MCF 10A (cell line): ENCODE data around the gene CARS2. TPM values are rescaled to one million over a fixed set of nuclear protein-coding genes. Genes with fewer than 3 reads are reported as not detected.

ENCODE experiments used
- BruUV-seq: library from RNA; stranded (reverse); fragments of 400-500 nt; replicated peaks from 2 replicates; lab custom pipeline; 2021; lab: Mats Ljungman, UMichigan
- CTCF ChIA-PET: fragments of 300-600 bp; sonication (Branson Sonifier 250); formaldehyde crosslinking; extraction: SDS; loops from one replicate; lab custom pipeline; 2021; ENCODE audit warnings: antibody characterized with exemption, inconsistent platforms; lab: Yijun Ruan, JAX
- POLR2A ChIA-PET: fragments of 300-600, 350-650 bp; sonication (Branson Sonifier 250); formaldehyde crosslinking; extraction: SDS; loops from one replicate; lab custom pipeline; 2020; ENCODE audit warnings: antibody characterized with exemption, inconsistent platforms; lab: Yijun Ruan, JAX
- DNase-seq: peaks from one replicate; pipeline ENCODE4 v3.0.0-alpha.2; 2018; ENCODE audit not compliant: unreplicated experiment
- H3K27ac Mint-ChIP-seq: one replicate; pipeline ENCODE4 v1.8.0; 2022; ENCODE audit warnings: mild to moderate bottlenecking, low read depth, mixed read lengths; ENCODE audit not compliant: unreplicated experiment
- H3K27me3 Mint-ChIP-seq: one replicate; pipeline ENCODE4 v1.8.0; 2022; ENCODE audit warnings: mixed read lengths; ENCODE audit not compliant: insufficient read depth, unreplicated experiment
- H3K36me3 Mint-ChIP-seq: one replicate; pipeline ENCODE4 v1.8.0; 2022; ENCODE audit warnings: mild to moderate bottlenecking, moderate library complexity, mixed read lengths; ENCODE audit not compliant: insufficient read depth, unreplicated experiment
- H3K4me1 Mint-ChIP-seq: one replicate; pipeline ENCODE4 v1.8.0; 2022; ENCODE audit warnings: mixed read lengths; ENCODE audit not compliant: insufficient read depth, unreplicated experiment
- H3K4me3 Mint-ChIP-seq: one replicate; pipeline ENCODE4 v1.8.0; 2022; ENCODE audit warnings: mild to moderate bottlenecking, moderate library complexity, mixed read lengths; ENCODE audit not compliant: unreplicated experiment
- H3K9me3 Mint-ChIP-seq: one replicate; pipeline ENCODE4 v1.8.0; 2022; ENCODE audit warnings: mixed read lengths; ENCODE audit not compliant: unreplicated experiment
- intact Hi-C: fragments of 100-400 bp; cut with micrococcal nuclease; formaldehyde crosslinking; loops from 2 replicates; pipeline ENCODE4 v1.14.1; 2022
- total RNA-seq: library from RNA; stranded (reverse); gene quantifications from 2 replicates; pipeline ENCODE4 v1.2.3, GENCODE V29; 2022
- TF ChIP-seq, protein P1 (sequence below): fragments of 200-600 bp; IDR thresholded peaks from one replicate; pipeline ENCODE4 v1.8.0; 2022; ENCODE audit warnings: antibody characterized with exemption, mild to moderate bottlenecking; ENCODE audit not compliant: unreplicated experiment

CARS2 gene
- total RNA-seq, 1 experiment from 2014 or later: 104 TPM

DNA sequence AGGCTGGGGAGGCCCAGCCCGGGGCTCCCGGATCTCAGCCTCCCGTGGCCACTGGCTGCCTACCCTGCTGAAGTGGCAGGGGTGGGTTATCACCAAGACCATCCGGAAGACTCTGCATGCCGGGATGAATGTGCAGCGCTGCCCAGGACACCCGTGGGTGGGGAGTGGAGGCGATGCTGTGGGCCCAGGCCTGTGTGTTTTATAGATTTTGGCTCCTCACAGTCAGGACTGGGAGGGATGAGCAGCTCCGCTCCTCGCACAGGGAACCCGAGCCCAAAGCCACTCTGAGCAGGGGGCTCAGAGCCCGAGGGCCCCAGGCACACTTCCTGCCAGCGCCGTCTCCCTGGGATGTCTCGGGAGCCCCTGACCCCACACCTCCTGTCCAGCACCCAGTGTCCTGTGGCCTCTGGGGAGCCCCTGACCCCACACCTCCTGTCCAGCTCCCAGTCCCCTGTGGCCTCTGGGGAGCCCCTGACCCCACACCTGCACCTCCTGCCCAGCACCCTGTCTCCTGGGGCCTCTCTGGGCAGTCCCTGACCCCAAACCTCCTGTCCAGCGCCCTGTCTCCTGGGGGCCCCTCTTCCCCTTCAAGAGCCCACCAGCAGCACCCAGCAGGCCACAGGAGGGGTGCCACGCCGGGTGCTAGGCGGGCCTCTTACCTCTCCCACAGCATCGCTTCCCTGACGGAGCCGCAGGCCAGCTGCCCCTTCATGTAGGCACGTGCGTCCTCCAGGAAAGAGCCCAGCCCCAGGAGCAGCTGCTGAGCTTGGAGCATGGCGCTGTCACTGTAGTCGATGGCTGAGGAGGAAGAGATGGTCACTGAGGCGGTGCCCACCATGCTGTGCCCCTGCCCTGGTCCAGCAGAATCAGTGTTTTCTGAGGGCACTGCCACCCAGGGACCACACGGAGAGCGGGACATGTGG lies 59.2 kb downstream of the CARS2 start:
- no peaks in the 10 kb centered on the region for H3K4me1 Mint-ChIP-seq
- BruUV-seq: no TSS peak
- H3K9me3 Mint-ChIP-seq: no peaks in the 10 kb centered on the region
- peaks cover 73% of the 10 kb centered on the region for H3K36me3 Mint-ChIP-seq
- no peak overlapping the region for H3K4me3 Mint-ChIP-seq
- no peak for DNase-seq
- TF ChIP-seq, protein P1, sequence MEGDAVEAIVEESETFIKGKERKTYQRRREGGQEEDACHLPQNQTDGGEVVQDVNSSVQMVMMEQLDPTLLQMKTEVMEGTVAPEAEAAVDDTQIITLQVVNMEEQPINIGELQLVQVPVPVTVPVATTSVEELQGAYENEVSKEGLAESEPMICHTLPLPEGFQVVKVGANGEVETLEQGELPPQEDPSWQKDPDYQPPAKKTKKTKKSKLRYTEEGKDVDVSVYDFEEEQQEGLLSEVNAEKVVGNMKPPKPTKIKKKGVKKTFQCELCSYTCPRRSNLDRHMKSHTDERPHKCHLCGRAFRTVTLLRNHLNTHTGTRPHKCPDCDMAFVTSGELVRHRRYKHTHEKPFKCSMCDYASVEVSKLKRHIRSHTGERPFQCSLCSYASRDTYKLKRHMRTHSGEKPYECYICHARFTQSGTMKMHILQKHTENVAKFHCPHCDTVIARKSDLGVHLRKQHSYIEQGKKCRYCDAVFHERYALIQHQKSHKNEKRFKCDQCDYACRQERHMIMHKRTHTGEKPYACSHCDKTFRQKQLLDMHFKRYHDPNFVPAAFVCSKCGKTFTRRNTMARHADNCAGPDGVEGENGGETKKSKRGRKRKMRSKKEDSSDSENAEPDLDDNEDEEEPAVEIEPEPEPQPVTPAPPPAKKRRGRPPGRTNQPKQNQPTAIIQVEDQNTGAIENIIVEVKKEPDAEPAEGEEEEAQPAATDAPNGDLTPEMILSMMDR: no peak
- POLR2A ChIA-PET: interaction anchor here (0.7 kb wide), 1 partner anchor 57 kb away, joined by 5 read pairs; no protein-coding TSS in a partner anchor
- intact Hi-C loops: no loop called here
- CTCF ChIA-PET: no interaction called here
- no peak overlapping the region for H3K27ac Mint-ChIP-seq
- H3K27me3 Mint-ChIP-seq: no peaks in the 10 kb centered on the region

DNA sequence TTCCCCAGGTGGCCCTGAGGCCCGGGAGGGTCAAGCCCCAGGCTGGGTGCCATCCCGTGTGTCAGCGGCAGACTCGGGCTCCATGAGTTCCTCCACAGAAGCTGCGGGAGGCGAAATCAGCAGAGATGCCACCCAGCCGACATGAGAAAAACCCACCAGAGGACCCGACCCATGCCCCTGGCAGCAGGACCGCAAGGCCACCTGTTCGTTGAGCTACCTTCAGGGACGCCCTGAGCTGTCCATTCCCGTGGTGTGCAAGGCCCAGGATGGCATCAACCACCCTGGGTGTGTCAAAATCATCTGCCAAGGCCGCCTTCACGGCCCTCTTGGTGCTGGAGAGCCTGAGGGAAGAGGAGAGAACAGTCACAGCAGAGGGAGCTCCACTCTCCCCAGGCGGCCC lies 60.2 kb downstream of the CARS2 start:
- POLR2A ChIA-PET: interaction anchor here (0.6 to 0.7 kb wide), 3 partner anchors 9 to 56 kb away, joined by 3 to 5 read pairs (median 4); no protein-coding TSS in a partner anchor
- Mint-ChIP-seq H3K4me1 (no peaks in the 10 kb centered on the region), H3K9me3 (no peaks in the 10 kb centered on the region), H3K36me3 (peaks cover 75% of the 10 kb centered on the region), H3K27me3 (no peaks in the 10 kb centered on the region), H3K27ac (no peak overlapping the region), H3K4me3 (no peak overlapping the region)
- DNase-seq: no peak
- CTCF ChIA-PET: interaction anchor here (0.5 to 0.7 kb wide), 3 partner anchors 12 to 20 kb away, joined by 3 to 5 read pairs (median 3); no protein-coding TSS in a partner anchor
- intact Hi-C loops: no loop called here
- TF ChIP-seq, protein P1: no peak
- no TSS peak for BruUV-seq

DNA sequence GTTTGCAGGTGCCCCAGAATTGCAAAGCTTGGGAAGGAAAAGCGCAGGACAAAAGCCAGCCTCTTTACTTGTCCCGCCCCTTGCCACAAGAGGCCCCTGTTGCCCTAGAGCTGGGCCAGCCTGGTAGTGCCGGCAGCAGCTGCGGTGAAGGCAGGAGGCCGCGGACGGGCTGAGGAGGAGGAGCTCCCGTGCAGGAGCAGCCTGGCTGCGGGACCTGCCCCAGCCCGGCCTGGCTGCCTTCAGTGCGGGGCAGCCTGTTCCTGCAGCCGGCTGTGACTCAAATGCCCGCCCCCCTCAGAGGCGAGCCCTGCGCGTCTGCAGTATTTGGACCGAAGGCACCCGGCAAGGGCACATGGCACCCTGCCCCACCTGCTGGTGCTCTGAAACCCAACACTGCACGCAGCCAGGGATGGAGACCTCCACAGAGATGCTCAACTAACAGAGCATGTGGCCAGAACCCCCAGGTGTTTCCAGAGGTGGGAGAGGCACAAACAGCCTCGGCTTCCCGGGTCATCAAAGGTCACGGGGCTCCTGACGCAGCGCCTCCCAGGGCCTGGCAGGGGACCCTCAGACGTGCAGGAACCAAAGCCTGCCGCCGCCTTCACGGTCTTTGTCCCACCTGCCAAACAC lies 60.9 kb downstream of the CARS2 start:
- H3K4me3 Mint-ChIP-seq: no peak overlapping the region
- POLR2A ChIA-PET: interaction anchor here (0.6 to 0.7 kb wide), 2 partner anchors 9 to 26 kb away, joined by 3 to 4 read pairs; no protein-coding TSS in a partner anchor
- no peaks in the 10 kb centered on the region for H3K4me1 Mint-ChIP-seq
- no TSS peak for BruUV-seq
- CTCF ChIA-PET: interaction anchor here (0.5 to 0.8 kb wide), 4 partner anchors 11 to 51 kb away, joined by 3 to 5 read pairs (median 4); no protein-coding TSS in a partner anchor
- intact Hi-C loops: no loop called here
- H3K27me3 Mint-ChIP-seq: no peaks in the 10 kb centered on the region
- no peaks in the 10 kb centered on the region for H3K9me3 Mint-ChIP-seq
- no peak for DNase-seq
- H3K27ac Mint-ChIP-seq: no peak overlapping the region
- peaks cover 75% of the 10 kb centered on the region for H3K36me3 Mint-ChIP-seq
- TF ChIP-seq, protein P1: no peak

DNA sequence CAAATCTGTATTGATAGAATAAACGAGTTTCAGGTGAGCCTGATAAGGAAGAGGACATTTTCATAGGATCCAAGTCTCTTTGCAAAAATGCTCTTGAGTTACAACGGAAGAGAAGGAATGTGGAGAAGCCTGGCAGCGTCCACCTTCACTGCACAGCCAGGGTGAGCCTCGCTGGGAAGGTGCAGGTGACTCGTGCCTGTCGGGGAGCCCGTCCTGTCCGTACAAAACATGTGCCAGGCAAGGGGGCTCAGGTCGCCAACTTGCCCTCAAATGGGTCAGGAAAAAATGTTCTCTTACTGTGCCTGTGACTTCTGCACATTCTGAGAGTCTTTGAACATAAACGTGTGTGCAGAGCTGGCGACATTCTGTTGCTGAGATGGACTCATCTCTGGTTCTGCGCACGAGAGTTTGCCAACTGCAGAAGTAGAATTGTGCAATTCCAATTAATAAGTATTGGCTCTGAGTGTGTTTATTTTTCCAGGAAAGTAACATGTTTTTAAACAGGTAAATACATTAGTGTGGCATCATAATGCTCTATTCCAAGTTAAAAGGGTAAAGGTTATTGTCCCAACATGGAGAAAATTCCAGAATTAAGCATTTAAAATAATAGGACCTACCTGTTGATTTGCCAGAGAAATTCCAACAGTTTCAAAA lies 62.0 kb downstream of the CARS2 start:
- ChIA-PET POLR2A (no interaction called here), CTCF (no interaction called here)
- Mint-ChIP-seq H3K9me3 (no peaks in the 10 kb centered on the region), H3K4me1 (no peaks in the 10 kb centered on the region), H3K36me3 (peaks cover 75% of the 10 kb centered on the region), H3K27me3 (no peaks in the 10 kb centered on the region), H3K27ac (no peak overlapping the region), H3K4me3 (no peak overlapping the region)
- no TSS peak for BruUV-seq
- DNase-seq: no peak
- intact Hi-C loops: no loop called here
- TF ChIP-seq, protein P1: no peak
